Measurements from ENCODE around the gene SLC15A3. TPM values are rescaled to one million over a fixed set of nuclear protein-coding genes. Genes with fewer than 3 reads are reported as not detected.

The SLC15A3 gene
- total RNA-seq, 1 experiment from 2014 or later, result 6.8 TPM

- DNase-seq, result peak; percentile 47
- no TSS peak for BruUV-seq (replicated peaks)
- intact Hi-C loops (cut with micrococcal nuclease; ENCODE audit: unreplicated experiment), result loop anchor here (1.0 kb wide), 2 partner anchors 56 to 112 kb away; no protein-coding TSS in a partner anchor
Observed at GRCh38 chr11:60887556-60887955, 64.4 kb downstream of the SLC15A3 start.

More at GRCh38 chr11:60887556-60887955, 64.4 kb downstream of the SLC15A3 start:
- peaks cover 6% of the 10 kb centered on the region for H3K36me3 Mint-ChIP-seq (ENCODE audit: insufficient read depth, unreplicated experiment)
- no peak overlapping the region for H3K27ac Mint-ChIP-seq (ENCODE audit: unreplicated experiment)
- no peak overlapping the region for H3K4me3 Mint-ChIP-seq (ENCODE audit: low read depth, unreplicated experiment)
- no peaks in the 10 kb centered on the region for H3K27me3 Mint-ChIP-seq (ENCODE audit: unreplicated experiment)
- TF ChIP-seq, protein P1, sequence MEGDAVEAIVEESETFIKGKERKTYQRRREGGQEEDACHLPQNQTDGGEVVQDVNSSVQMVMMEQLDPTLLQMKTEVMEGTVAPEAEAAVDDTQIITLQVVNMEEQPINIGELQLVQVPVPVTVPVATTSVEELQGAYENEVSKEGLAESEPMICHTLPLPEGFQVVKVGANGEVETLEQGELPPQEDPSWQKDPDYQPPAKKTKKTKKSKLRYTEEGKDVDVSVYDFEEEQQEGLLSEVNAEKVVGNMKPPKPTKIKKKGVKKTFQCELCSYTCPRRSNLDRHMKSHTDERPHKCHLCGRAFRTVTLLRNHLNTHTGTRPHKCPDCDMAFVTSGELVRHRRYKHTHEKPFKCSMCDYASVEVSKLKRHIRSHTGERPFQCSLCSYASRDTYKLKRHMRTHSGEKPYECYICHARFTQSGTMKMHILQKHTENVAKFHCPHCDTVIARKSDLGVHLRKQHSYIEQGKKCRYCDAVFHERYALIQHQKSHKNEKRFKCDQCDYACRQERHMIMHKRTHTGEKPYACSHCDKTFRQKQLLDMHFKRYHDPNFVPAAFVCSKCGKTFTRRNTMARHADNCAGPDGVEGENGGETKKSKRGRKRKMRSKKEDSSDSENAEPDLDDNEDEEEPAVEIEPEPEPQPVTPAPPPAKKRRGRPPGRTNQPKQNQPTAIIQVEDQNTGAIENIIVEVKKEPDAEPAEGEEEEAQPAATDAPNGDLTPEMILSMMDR (IDR thresholded peaks at IDR 0.05; ENCODE audit: unreplicated experiment), result peak; percentile 30
- H3K4me1 Mint-ChIP-seq (ENCODE audit: low read depth, unreplicated experiment), result no peaks in the 10 kb centered on the region
- no peaks in the 10 kb centered on the region for H3K9me3 Mint-ChIP-seq (ENCODE audit: low read depth, unreplicated experiment)
- CTCF ChIA-PET, result interaction anchor here (0.7 to 1.8 kb wide), 11 partner anchors 12 to 542 kb away, joined by 3 to 54 read pairs (median 4); partner anchors contain the start of gene TMEM109

Other genes with a start within 250 kb of the SLC15A3 start
- not detected in 2 replicates for gene MS4A18, start 227.5 kb downstream of the SLC15A3 start, total RNA-seq (2022)
- gene MS4A15, start 195.3 kb downstream of the SLC15A3 start, total RNA-seq (2022), result not detected in 2 replicates
- gene MS4A10, start 166.8 kb downstream of the SLC15A3 start, total RNA-seq (2022), result not detected in 2 replicates
- 51.5 and 58.2 TPM in 2 replicates for gene CCDC86, start 110.1 kb downstream of the SLC15A3 start, total RNA-seq (2022)
- gene PTGDR2, start 96.2 kb downstream of the SLC15A3 start, total RNA-seq (2022), result 0.29 and 0.31 TPM in 2 replicates
- gene ZP1, start 84.6 kb downstream of the SLC15A3 start, total RNA-seq (2022), result not detected in 2 replicates
- 128 and 129 TPM in 2 replicates for gene PRPF19, start 45.6 kb downstream of the SLC15A3 start, total RNA-seq (2022)
- gene TMEM109, start 38.0 kb downstream of the SLC15A3 start, total RNA-seq (2022), result 71.2 and 78.1 TPM in 2 replicates
- 105 and 116 TPM in 2 replicates for gene TMEM132A, start 27.7 kb downstream of the SLC15A3 start, total RNA-seq (2022)
- gene CD6, start 19.5 kb upstream of the SLC15A3 start, total RNA-seq (2022), result 0.26 and 0.34 TPM in 2 replicates
- not detected in 2 replicates for gene CD5, start 150.3 kb upstream of the SLC15A3 start, total RNA-seq (2022)
- gene VPS37C, start 209.2 kb upstream of the SLC15A3 start, total RNA-seq (2022), result 22.7 TPM in 2 replicates

All from Calu3 (cell line).